Fibroblast of lung (primary cell): ENCODE data around the gene MTHFD2L. TPM values are rescaled to one million over a fixed set of nuclear protein-coding genes. Genes with fewer than 3 reads are reported as not detected.
A peak's percentile ranks its signal among the peaks of the same experiment; 100 is the strongest.

Experiments
- DNase-seq, 2 donors: peaks; one replicate each; pipeline versions ENCODE4 v3.0.0 to v3.0.0-alpha.2; 2010; ENCODE audit warnings: low read depth in 2 of 2
- H2AFZ ChIP-seq: 2 replicates; pipeline ENCODE4 v1.5.1; 2012; ENCODE audit warnings: low read length, control low read depth, inconsistent platforms
- H3K27ac ChIP-seq: 2 replicates; pipeline ENCODE4 v1.5.1; 2011; ENCODE audit warnings: low read length, control low read depth; ENCODE audit not compliant: insufficient read depth
- H3K27me3 ChIP-seq: 2 replicates; pipeline ENCODE4 v1.5.1; 2011; ENCODE audit warnings: mild to moderate bottlenecking, low read length; ENCODE audit not compliant: control insufficient read depth, insufficient read depth
- H3K36me3 ChIP-seq: 2 replicates; pipeline ENCODE4 v1.5.1; 2011; ENCODE audit warnings: low read length; ENCODE audit not compliant: control insufficient read depth, insufficient read depth
- H3K4me1 ChIP-seq: 2 replicates; pipeline ENCODE4 v1.5.1; 2011; ENCODE audit warnings: low read length; ENCODE audit not compliant: control insufficient read depth, insufficient read depth; ENCODE audit errors: extremely low read depth
- H3K4me2 ChIP-seq: 2 replicates; pipeline ENCODE4 v1.5.1; 2011; ENCODE audit warnings: low read length, control low read depth; ENCODE audit not compliant: insufficient read depth; ENCODE audit errors: extremely low read depth
- H3K4me3 ChIP-seq, 4 experiments: fragments of 200-600 bp in 1 of 4; sonication (generic) in 1 of 4; replicated peaks in 1 of 4; 2 replicates each; pipeline ENCODE4 v1.5.1; 2011 to 2016; ENCODE audit warnings: low read length in 4 of 4, low read depth in 3 of 4, mild to moderate bottlenecking in 3 of 4, control low read depth in 2 of 4, inconsistent platforms in 1 of 4, mixed read lengths in 1 of 4; ENCODE audit not compliant: insufficient read depth in 1 of 4; ENCODE audit errors: control extremely low read depth in 1 of 4
- H3K79me2 ChIP-seq: 2 replicates; pipeline ENCODE4 v1.5.1; 2012; ENCODE audit warnings: mild to moderate bottlenecking, low read length, inconsistent platforms; ENCODE audit not compliant: control insufficient read depth, insufficient read depth
- H3K9ac ChIP-seq: 2 replicates; pipeline ENCODE4 v1.5.1; 2011; ENCODE audit warnings: mild to moderate bottlenecking, low read length, control low read depth; ENCODE audit not compliant: insufficient read depth
- H3K9me3 ChIP-seq: 2 replicates; pipeline ENCODE4 v1.5.1; 2012; ENCODE audit warnings: low read depth, low read length; ENCODE audit not compliant: control insufficient read depth, insufficient read depth
- H4K20me1 ChIP-seq: 2 replicates; pipeline ENCODE4 v1.5.1; 2011; ENCODE audit warnings: low read length; ENCODE audit not compliant: control insufficient read depth, insufficient read depth; ENCODE audit errors: extremely low read depth
- EZH2 ChIP-seq: IDR thresholded peaks from 2 replicates; pipeline ENCODE4 v1.5.1; 2012; ENCODE audit warnings: low read length, control low read depth, mild to moderate bottlenecking; ENCODE audit errors: missing control alignments
- polyA plus RNA-seq, 2 donors: library from polyadenylated mRNA; depleted of rRNA in 1 of 2; stranded (reverse) in 1 of 2; unstranded in 1 of 2; fragments of >200 nt; gene quantifications; 2 replicates each; pipeline ENCODE4 v1.2.1, GENCODE V29; 2011 to 2012; ENCODE audit warnings: missing spikeins in 1 of 2
- total RNA-seq: library from RNA; depleted of rRNA; stranded (reverse); fragments of >200 nt; gene quantifications from 2 replicates; pipeline ENCODE4 v1.2.1, GENCODE V29; 2014
- TF ChIP-seq, protein P1 (sequence below), 2 donors: IDR thresholded peaks in 1 of 2; conservative IDR thresholded peaks in 1 of 2; 1 replicate in 1 of 2; 2 replicates in 1 of 2; pipeline ENCODE4 v1.5.1; 2011 to 2012; ENCODE audit warnings: low read length in 2 of 2, control low read depth in 1 of 2, inconsistent platforms in 1 of 2, low read depth in 1 of 2, mild to moderate bottlenecking in 1 of 2

MTHFD2L gene
- total and polyA plus RNA-seq, 2 donors (not counting 1 experiment from before 2014, with no cell fraction given): 4.4 to 13.0 TPM

- Histone ChIP-seq H3K36me3 (no peaks in the 10 kb centered on the region), H3K27ac (no peak overlapping the region), H3K4me3 (no peak overlapping the region), H3K9ac (no peak overlapping the region), H3K27me3 (no peaks in the 10 kb centered on the region), H3K4me1 (peaks cover 26% of the 10 kb centered on the region), H3K9me3 (no peaks in the 10 kb centered on the region), H3K4me2 (no peak overlapping the region), H3K79me2 (no peaks in the 10 kb centered on the region), H4K20me1 (no peaks in the 10 kb centered on the region), H2AFZ (no peak overlapping the region)
- peak; percentile 42 to 87 for DNase-seq
- TF ChIP-seq EZH2: no peak
- TF ChIP-seq, protein P1, sequence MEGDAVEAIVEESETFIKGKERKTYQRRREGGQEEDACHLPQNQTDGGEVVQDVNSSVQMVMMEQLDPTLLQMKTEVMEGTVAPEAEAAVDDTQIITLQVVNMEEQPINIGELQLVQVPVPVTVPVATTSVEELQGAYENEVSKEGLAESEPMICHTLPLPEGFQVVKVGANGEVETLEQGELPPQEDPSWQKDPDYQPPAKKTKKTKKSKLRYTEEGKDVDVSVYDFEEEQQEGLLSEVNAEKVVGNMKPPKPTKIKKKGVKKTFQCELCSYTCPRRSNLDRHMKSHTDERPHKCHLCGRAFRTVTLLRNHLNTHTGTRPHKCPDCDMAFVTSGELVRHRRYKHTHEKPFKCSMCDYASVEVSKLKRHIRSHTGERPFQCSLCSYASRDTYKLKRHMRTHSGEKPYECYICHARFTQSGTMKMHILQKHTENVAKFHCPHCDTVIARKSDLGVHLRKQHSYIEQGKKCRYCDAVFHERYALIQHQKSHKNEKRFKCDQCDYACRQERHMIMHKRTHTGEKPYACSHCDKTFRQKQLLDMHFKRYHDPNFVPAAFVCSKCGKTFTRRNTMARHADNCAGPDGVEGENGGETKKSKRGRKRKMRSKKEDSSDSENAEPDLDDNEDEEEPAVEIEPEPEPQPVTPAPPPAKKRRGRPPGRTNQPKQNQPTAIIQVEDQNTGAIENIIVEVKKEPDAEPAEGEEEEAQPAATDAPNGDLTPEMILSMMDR (conservative IDR thresholded peaks at IDR 0.05 in 1 of 2, IDR thresholded peaks at IDR 0.05 in 1 of 2; ENCODE audit: low read depth in 1 of 2, low read length in 2 of 2): no peak
These were observed 43.7 kb upstream of the MTHFD2L start for GRCh38 chr4:74114234-74114633.

DNA sequence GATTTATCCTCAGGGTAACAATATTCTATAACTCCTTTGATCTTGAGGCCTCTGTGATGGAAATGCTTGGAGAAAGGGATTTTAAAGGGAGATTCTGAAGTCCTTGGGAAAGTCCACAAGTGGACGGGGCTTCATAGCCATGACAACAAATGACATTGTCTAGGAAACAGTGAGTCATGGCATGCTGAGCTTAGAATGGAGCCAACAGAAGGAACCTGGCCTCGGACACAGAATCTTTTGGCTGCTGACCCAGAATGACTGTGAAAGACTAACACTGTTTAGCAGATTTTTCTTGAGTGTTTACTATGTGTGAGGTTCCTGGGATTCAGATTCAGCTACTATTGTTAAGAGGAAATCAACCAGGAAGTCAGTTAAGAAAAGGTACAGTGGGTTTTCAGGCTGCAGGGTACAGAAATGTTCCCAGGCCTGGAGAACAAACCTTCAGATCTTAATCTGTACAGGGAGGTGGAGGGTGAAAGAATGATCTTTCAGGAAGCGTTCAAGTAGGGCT is 40.8 kb upstream of the MTHFD2L start:
- H3K4me3 ChIP-seq: no peak overlapping the region
- peak overlapping the region; percentile 32 for H3K27ac ChIP-seq
- no peak for TF ChIP-seq EZH2
- TF ChIP-seq, protein P1 (conservative IDR thresholded peaks at IDR 0.05 in 1 of 2, IDR thresholded peaks at IDR 0.05 in 1 of 2; ENCODE audit: low read depth in 1 of 2, low read length in 2 of 2): no peak
- no peaks in the 10 kb centered on the region for H3K79me2 ChIP-seq
- H4K20me1 ChIP-seq: no peaks in the 10 kb centered on the region
- H3K4me1 ChIP-seq: peaks cover 10% of the 10 kb centered on the region
- no peaks in the 10 kb centered on the region for H3K27me3 ChIP-seq
- no peak overlapping the region for H2AFZ ChIP-seq
- H3K36me3 ChIP-seq: no peaks in the 10 kb centered on the region
- H3K9me3 ChIP-seq: no peaks in the 10 kb centered on the region
- no peak overlapping the region for H3K9ac ChIP-seq
- peak; percentile 95 to 97 for DNase-seq
- peak overlapping the region; percentile 27 for H3K4me2 ChIP-seq

DNA sequence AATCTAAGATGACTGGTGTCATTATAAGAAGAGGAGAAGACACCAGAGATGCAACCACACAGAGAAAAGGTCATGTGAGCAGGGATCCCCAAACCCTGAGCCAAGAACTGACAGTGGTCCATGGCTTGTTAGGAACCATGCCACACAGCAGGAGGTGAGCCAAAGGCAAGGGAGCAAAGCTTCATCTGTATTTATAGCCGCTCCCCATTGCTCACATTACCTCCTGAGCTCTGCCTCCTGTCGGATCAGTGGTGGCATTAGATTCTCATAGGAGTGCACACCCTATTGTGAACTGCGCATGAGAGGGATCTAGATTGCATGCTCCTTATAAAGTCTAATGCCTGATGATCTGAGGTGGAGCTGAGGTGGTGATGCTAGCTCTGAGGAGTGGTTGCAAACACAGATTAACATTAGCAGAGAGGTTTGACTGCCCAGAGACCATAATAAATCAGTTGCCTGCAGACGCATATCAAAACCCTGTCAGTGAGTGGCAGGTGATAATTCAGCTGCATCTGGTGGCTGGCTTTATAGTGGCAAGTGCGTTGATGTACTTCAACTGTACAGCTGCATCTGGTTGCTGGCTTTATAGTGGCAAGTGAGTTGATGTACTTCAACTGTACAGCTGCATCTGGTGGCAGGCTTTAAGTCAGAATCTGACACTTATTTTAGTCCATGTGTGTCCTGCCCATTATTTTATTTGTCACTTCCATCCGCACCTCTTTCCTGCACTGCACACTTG is 39.1 kb upstream of the MTHFD2L start:
- no peak overlapping the region for H3K27ac ChIP-seq

More for the DNA sequence above, 39.1 kb upstream of the MTHFD2L start:
- no peak for DNase-seq
- Histone ChIP-seq H3K79me2 (no peaks in the 10 kb centered on the region), H3K9me3 (no peaks in the 10 kb centered on the region), H3K4me3 (no peak overlapping the region), H3K4me2 (no peak overlapping the region), H3K27me3 (no peaks in the 10 kb centered on the region), H3K9ac (no peak overlapping the region), H4K20me1 (no peaks in the 10 kb centered on the region), H2AFZ (no peak overlapping the region), H3K36me3 (no peaks in the 10 kb centered on the region), H3K4me1 (peaks cover 6% of the 10 kb centered on the region)
- TF ChIP-seq, protein P1 (conservative IDR thresholded peaks at IDR 0.05 in 1 of 2, IDR thresholded peaks at IDR 0.05 in 1 of 2; ENCODE audit: low read depth in 1 of 2, low read length in 2 of 2): no peak
- TF ChIP-seq EZH2: no peak
